ENCODE results near the gene EIF4A2. TPM values are rescaled to one million over a fixed set of nuclear protein-coding genes. Genes with fewer than 3 reads are reported as not detected.

EIF4A2 gene
- total RNA-seq, 2 experiments from 2014 or later: 445 to 469 TPM

DNA sequence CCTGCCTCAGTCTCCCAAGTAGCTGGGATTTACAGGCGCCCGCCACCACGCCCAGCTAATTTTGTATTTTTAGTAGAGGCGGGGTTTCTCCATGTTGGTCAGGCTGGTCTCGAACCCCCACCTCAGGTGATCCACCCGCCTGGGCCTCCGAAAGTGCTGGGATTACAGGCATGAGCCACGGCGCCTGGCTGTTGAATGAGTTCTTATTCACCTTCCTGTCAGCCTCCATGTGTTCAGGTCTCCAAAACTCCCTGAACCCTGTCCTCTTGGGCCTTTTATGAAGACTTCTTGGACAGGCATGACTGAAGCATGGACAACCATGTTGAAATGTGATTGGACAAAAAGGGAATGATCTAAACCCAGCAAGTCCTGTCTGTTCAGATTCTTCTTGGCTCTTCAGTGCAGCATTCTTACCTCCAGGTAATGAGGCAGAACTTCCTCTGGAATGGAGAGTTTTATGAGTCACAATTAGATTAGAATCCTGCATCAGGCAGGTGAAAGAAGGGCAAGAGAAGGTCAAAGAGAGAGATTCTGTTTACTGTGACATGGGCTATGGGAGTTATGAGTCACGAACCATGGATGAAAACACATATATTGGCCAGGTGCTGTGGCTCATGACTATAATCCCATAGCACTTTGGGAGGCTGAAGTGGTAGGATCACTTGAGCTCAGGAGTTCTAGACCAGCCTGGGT lies 23.1 kb upstream of the EIF4A2 start:
- Mint-ChIP-seq H3K36me3 (ENCODE audit: low read depth) (peaks cover 2% of the 10 kb centered on the region), H3K9me3 (no peaks in the 10 kb centered on the region), H3K27me3 (ENCODE audit: low read depth) (no peaks in the 10 kb centered on the region), H3K27ac (no peak overlapping the region), H3K4me1 (ENCODE audit: low read depth) (peaks cover 6% of the 10 kb centered on the region), H3K4me3 (no peak overlapping the region)
- intact Hi-C loops (cut with micrococcal nuclease): no loop called here
- CTCF ChIA-PET: interaction anchor here (0.6 to 1.3 kb wide), 2 partner anchors 146 to 745 kb away, joined by 3 to 6 read pairs; no protein-coding TSS in a partner anchor
- no peak for DNase-seq

- intact Hi-C loops (cut with micrococcal nuclease): no loop called here
- Mint-ChIP-seq H3K36me3 (ENCODE audit: low read depth) (peaks cover 3% of the 10 kb centered on the region), H3K4me1 (ENCODE audit: low read depth) (peaks cover 6% of the 10 kb centered on the region)
These were observed 22.4 kb upstream of the EIF4A2 start for GRCh38 chr3:186760897-186761447.

GRCh38 chr3:186772281-186772694 lies 11.1 kb upstream of the EIF4A2 start:
- H3K27ac Mint-ChIP-seq: peak overlapping the region; percentile 95
- H3K4me3 Mint-ChIP-seq: peak overlapping the region; percentile 95
- no peaks in the 10 kb centered on the region for H3K27me3 Mint-ChIP-seq (ENCODE audit: low read depth)
- H3K36me3 Mint-ChIP-seq (ENCODE audit: low read depth): no peaks in the 10 kb centered on the region
- H3K4me1 Mint-ChIP-seq (ENCODE audit: low read depth): peaks cover 10% of the 10 kb centered on the region
- no peak for DNase-seq
- H3K9me3 Mint-ChIP-seq: no peaks in the 10 kb centered on the region
- intact Hi-C loops (cut with micrococcal nuclease): loop anchor here (1.0 to 5.0 kb wide), 4 partner anchors 11 to 202 kb away; partner anchors contain the start of genes DNAJB11, EIF4A2 and RFC4
- CTCF ChIA-PET: interaction anchor here (0.7 to 1.7 kb wide), 5 partner anchors 9 to 158 kb away, joined by 3 to 5 read pairs (median 5); partner anchors contain the start of gene EIF4A2

More at GRCh38 chr3:186760897-186761447, 22.4 kb upstream of the EIF4A2 start:
- DNase-seq: no peak
- H3K27me3 Mint-ChIP-seq (ENCODE audit: low read depth): no peaks in the 10 kb centered on the region
- H3K9me3 Mint-ChIP-seq: no peaks in the 10 kb centered on the region
- CTCF ChIA-PET: interaction anchor here (0.6 to 1.3 kb wide), 2 partner anchors 146 to 746 kb away, joined by 3 to 6 read pairs; no protein-coding TSS in a partner anchor
- no peak overlapping the region for H3K27ac Mint-ChIP-seq
- H3K4me3 Mint-ChIP-seq: no peak overlapping the region

GRCh38 chr3:186772701-186773417 lies 10.5 kb upstream of the EIF4A2 start:
- no peaks in the 10 kb centered on the region for H3K27me3 Mint-ChIP-seq (ENCODE audit: low read depth)
- H3K4me3 Mint-ChIP-seq: peak overlapping the region; percentile 95
- CTCF ChIA-PET: interaction anchor here (0.7 to 1.7 kb wide), 5 partner anchors 9 to 158 kb away, joined by 3 to 5 read pairs (median 4); partner anchors contain the start of gene EIF4A2
- H3K36me3 Mint-ChIP-seq (ENCODE audit: low read depth): no peaks in the 10 kb centered on the region
- DNase-seq: peak; percentile 83
- intact Hi-C loops (cut with micrococcal nuclease): loop anchor here (1.0 to 5.0 kb wide), 4 partner anchors 10 to 203 kb away; partner anchors contain the start of genes DNAJB11, EIF4A2 and RFC4
- H3K9me3 Mint-ChIP-seq: no peaks in the 10 kb centered on the region
- peaks cover 10% of the 10 kb centered on the region for H3K4me1 Mint-ChIP-seq (ENCODE audit: low read depth)
- peak overlapping the region; percentile 95 for H3K27ac Mint-ChIP-seq

DNA sequence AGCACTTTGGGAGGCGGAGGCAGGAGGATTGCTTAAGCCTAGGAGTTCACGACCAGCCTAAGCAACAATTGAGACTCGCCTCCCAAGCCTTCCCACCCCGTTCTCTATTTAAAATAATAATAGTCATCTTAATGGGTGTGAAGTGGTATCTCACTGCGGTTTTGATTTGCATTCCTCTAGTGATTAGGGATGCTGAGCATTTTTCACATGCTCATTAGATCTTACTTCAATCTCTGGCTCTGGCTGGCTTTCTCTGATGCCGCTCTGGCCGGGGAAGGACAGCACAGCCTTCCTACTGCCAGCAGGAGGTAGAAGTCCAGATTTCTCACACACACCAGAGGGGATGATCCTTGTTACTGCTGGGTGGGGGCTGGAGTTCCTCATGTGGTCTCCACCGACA lies 7.4 kb upstream of the EIF4A2 start:
- H3K36me3 Mint-ChIP-seq (ENCODE audit: low read depth): no peaks in the 10 kb centered on the region
- H3K4me3 Mint-ChIP-seq: no peak overlapping the region
- CTCF ChIA-PET: no interaction called here
- no peaks in the 10 kb centered on the region for H3K9me3 Mint-ChIP-seq
- H3K4me1 Mint-ChIP-seq (ENCODE audit: low read depth): peaks cover 10% of the 10 kb centered on the region
- intact Hi-C loops (cut with micrococcal nuclease): no loop called here
- no peaks in the 10 kb centered on the region for H3K27me3 Mint-ChIP-seq (ENCODE audit: low read depth)
- no peak for DNase-seq
- no peak overlapping the region for H3K27ac Mint-ChIP-seq

- intact Hi-C loops (cut with micrococcal nuclease): no loop called here
- no peaks in the 10 kb centered on the region for H3K9me3 Mint-ChIP-seq
- no peak overlapping the region for H3K27ac Mint-ChIP-seq
- no peak for DNase-seq
- CTCF ChIA-PET: no interaction called here
- H3K36me3 Mint-ChIP-seq (ENCODE audit: low read depth): peaks cover 11% of the 10 kb centered on the region
- no peak overlapping the region for H3K4me3 Mint-ChIP-seq
- peaks cover 3% of the 10 kb centered on the region for H3K27me3 Mint-ChIP-seq (ENCODE audit: low read depth)
- peaks cover 6% of the 10 kb centered on the region for H3K4me1 Mint-ChIP-seq (ENCODE audit: low read depth)
These were observed 4.2 kb upstream of the EIF4A2 start for GRCh38 chr3:186779204-186779603.

DNA sequence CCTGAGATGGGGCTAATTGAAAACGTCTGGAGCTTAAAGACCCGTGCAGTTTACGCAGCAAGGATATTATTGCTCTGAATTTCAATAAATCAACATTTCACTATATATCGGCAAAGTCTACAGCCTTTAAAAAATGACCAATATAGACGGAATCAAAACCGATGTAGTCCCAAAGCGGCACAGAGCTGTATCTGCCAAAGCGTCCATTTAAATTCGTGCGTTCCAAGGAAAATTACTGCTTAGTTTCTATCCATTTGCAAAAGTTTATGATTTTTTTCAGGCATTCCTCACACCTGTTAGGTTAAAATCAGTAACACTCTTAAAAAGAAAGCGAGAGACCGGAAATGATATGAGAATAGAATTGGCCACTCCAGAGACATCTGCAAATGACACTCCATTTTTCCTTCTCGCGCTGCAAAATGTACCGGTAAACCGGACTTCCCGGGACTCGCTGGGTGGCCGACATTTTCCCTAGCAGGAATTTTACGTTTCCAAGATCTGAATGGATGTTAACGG lies 777 bp upstream of the EIF4A2 start:
- H3K27ac Mint-ChIP-seq: peak overlapping the region; percentile 100
- peaks cover 45% of the 10 kb centered on the region for H3K36me3 Mint-ChIP-seq (ENCODE audit: low read depth)
- CTCF ChIA-PET: interaction anchor here (1.0 kb wide), 2 partner anchors 10 to 168 kb away, joined by 3 to 5 read pairs; no protein-coding TSS in a partner anchor
- H3K9me3 Mint-ChIP-seq: no peaks in the 10 kb centered on the region
- peak overlapping the region; percentile 99 for H3K4me3 Mint-ChIP-seq
- peaks cover 3% of the 10 kb centered on the region for H3K27me3 Mint-ChIP-seq (ENCODE audit: low read depth)
- no peak for DNase-seq
- peaks cover 23% of the 10 kb centered on the region for H3K4me1 Mint-ChIP-seq (ENCODE audit: low read depth)
- intact Hi-C loops (cut with micrococcal nuclease): loop anchor here (1.0 to 5.0 kb wide), 9 partner anchors 10 to 845 kb away; partner anchors contain the start of genes DNAJB11, RFC4 and ST6GAL1

DNA sequence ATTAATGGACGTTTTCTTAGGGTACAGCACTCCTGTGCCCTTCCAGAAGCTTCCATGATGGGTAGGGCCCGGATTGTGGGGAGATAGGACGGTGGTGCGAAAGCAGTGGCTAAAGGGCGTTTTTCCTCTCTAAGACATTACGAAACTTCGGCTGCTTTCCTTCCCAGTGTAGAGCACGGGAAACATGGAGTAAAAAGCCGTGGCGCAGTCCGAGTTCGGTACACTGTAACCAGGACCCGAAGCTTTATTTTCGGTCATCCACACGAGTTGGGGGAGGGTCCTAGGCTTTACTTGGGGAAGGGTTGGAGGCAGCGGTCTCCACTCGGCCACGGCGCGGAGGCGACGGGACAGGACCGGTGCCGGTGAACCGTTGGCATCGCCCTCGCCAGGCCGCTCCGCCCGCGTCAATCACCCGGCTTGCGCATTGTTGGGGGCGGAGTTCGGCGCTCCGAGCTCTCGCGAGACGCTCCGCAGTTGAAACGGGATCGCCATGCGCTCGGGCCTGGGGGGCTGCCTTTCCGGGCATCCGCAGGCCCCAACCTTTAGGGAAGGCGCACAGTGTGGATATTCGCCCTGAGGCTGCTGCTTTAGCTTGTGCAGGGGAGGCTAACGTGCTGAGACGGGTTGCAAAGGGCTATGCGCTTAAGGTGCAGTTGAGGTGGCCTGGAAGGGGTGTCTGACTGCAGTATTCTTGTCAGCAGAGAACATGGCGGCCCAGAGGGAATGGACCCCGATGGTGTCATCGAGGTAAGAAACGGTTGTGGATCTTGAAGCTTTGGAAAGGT lies 546 bp downstream of the EIF4A2 start:
- intact Hi-C loops (cut with micrococcal nuclease): loop anchor here (1.0 to 5.0 kb wide), 8 partner anchors 12 to 847 kb away; partner anchors contain the start of genes DNAJB11, RFC4 and ST6GAL1
- peak; percentile 83 for DNase-seq
- Mint-ChIP-seq H3K9me3 (no peaks in the 10 kb centered on the region), H3K4me1 (ENCODE audit: low read depth) (peaks cover 37% of the 10 kb centered on the region), H3K27me3 (ENCODE audit: low read depth) (peaks cover 3% of the 10 kb centered on the region), H3K36me3 (ENCODE audit: low read depth) (peaks cover 56% of the 10 kb centered on the region), H3K4me3 (peak overlapping the region; percentile 99), H3K27ac (peak overlapping the region; percentile 100)
- CTCF ChIA-PET: interaction anchor here (0.6 to 1.9 kb wide), 5 partner anchors 12 to 251 kb away, joined by 3 to 6 read pairs (median 4); no protein-coding TSS in a partner anchor

DNA sequence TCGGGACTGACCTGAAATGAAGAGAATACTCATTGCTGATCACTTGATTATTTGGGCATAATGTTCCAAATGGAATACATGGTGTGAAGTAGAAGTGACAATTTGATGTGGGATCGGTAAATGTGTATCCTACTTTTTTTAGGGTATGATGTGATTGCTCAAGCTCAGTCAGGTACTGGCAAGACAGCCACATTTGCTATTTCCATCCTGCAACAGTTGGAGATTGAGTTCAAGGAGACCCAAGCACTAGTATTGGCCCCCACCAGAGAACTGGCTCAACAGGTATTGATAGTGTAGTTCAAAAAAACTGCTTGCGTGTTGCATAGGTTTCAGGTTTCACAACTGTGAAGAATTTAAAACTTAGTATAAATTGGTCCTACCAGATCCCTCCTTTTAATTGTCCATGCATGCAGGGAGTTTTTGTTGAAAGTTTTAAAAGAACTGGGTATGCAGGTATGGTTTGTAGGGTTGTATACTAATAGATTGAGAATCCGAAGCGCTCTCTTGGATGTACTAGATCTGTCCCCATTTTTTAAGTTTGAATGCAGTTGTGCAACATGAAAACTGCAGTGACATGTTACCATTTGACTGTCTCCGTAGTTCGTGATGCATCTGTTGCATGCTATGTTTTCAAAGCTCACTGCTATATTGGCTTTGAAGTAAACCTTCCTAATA lies 1.6 kb downstream of the EIF4A2 start:
- peak overlapping the region; percentile 99 for H3K4me3 Mint-ChIP-seq
- DNase-seq: no peak

GRCh38 chr3:186785495-186786018 lies 2.2 kb downstream of the EIF4A2 start:
- H3K4me3 Mint-ChIP-seq: peak overlapping the region; percentile 99
- peaks cover 40% of the 10 kb centered on the region for H3K4me1 Mint-ChIP-seq (ENCODE audit: low read depth)
- no peak for DNase-seq
- CTCF ChIA-PET: interaction anchor here (1.8 to 1.9 kb wide), 2 partner anchors 169 to 171 kb away, joined by 6 read pairs; no protein-coding TSS in a partner anchor
- no peaks in the 10 kb centered on the region for H3K9me3 Mint-ChIP-seq
- intact Hi-C loops (cut with micrococcal nuclease): no loop called here
- H3K27ac Mint-ChIP-seq: peak overlapping the region; percentile 100
- H3K36me3 Mint-ChIP-seq (ENCODE audit: low read depth): peaks cover 61% of the 10 kb centered on the region
- H3K27me3 Mint-ChIP-seq (ENCODE audit: low read depth): peaks cover 3% of the 10 kb centered on the region

More for the DNA sequence above, 1.6 kb downstream of the EIF4A2 start:
- Mint-ChIP-seq H3K4me1 (ENCODE audit: low read depth) (peaks cover 40% of the 10 kb centered on the region), H3K27me3 (ENCODE audit: low read depth) (peaks cover 3% of the 10 kb centered on the region), H3K36me3 (ENCODE audit: low read depth) (peaks cover 60% of the 10 kb centered on the region), H3K9me3 (no peaks in the 10 kb centered on the region), H3K27ac (peak overlapping the region; percentile 100)
- CTCF ChIA-PET: interaction anchor here (1.8 to 1.9 kb wide), 2 partner anchors 168 to 170 kb away, joined by 6 read pairs; no protein-coding TSS in a partner anchor
- intact Hi-C loops (cut with micrococcal nuclease): loop anchor here (5.0 kb wide), 2 partner anchors 147 to 242 kb away; partner anchors contain the start of gene ST6GAL1

Data from activated naive CD4-positive, alpha-beta T cell treated with anti-CD3 and anti-CD28 coated beads for 36 hours (primary cell).